Neural progenitor cell (in vitro differentiated cells): ENCODE measurements around the gene CAPN15. TPM values are rescaled to one million over a fixed set of nuclear protein-coding genes. Genes with fewer than 3 reads are reported as not detected.

Experiments used
- DNase-seq: peaks from one replicate; pipeline ENCODE4 v3.0.0-alpha.2; 2016; ENCODE audit warnings: low spot score
- H2AFZ ChIP-seq: fragments of 200-600 bp; sonication (generic); replicated peaks from 2 replicates; pipeline ENCODE4 v1.6.1; 2016; ENCODE audit warnings: antibody characterized with exemption
- H3F3A ChIP-seq: fragments of 200-600 bp; sonication (generic); 2 replicates; pipeline ENCODE4 v1.6.1; 2016; ENCODE audit warnings: antibody characterized with exemption, low read depth
- H3K27ac ChIP-seq: fragments of 200-600 bp; sonication (generic); 2 replicates; pipeline ENCODE4 v1.5.1; 2016; ENCODE audit warnings: mild to moderate bottlenecking
- H3K27me3 ChIP-seq: fragments of 200-600 bp; sonication (generic); 2 replicates; pipeline ENCODE4 v1.6.1; 2016; ENCODE audit warnings: mild to moderate bottlenecking, moderate library complexity
- H3K36me3 ChIP-seq: fragments of 200-600 bp; sonication (generic); 2 replicates; pipeline ENCODE4 v1.5.1; 2016
- H3K4me1 ChIP-seq: fragments of 200-600 bp; sonication (generic); 2 replicates; pipeline ENCODE4 v1.6.1; 2016; ENCODE audit warnings: mixed run types
- H3K4me2 ChIP-seq: fragments of 200-600 bp; sonication (generic); 2 replicates; pipeline ENCODE4 v1.6.1; 2016
- H3K4me3 ChIP-seq: fragments of 200-600 bp; sonication (generic); 2 replicates; pipeline ENCODE4 v1.5.1; 2016
- H3K79me2 ChIP-seq: fragments of 200-600 bp; sonication (generic); 2 replicates; pipeline ENCODE4 v1.6.1; 2016; ENCODE audit warnings: low read depth
- H3K9ac ChIP-seq: fragments of 200-600 bp; sonication (generic); 2 replicates; pipeline ENCODE4 v1.6.1; 2016
- H3K9me3 ChIP-seq: fragments of 200-600 bp; sonication (generic); 2 replicates; pipeline ENCODE4 v1.5.1; 2016; ENCODE audit warnings: low read depth
- H4K20me1 ChIP-seq: fragments of 200-600 bp; sonication (generic); 2 replicates; pipeline ENCODE4 v1.6.1; 2016; ENCODE audit warnings: low read depth
- H3K27ac Mint-ChIP-seq: 3 replicates; pipeline ENCODE4 v1.8.0; 2021; ENCODE audit warnings: mixed read lengths
- H3K27me3 Mint-ChIP-seq: 2 replicates; pipeline ENCODE4 v1.8.0; 2022; ENCODE audit warnings: low read depth, mild to moderate bottlenecking, inconsistent platforms, moderate library complexity, mixed read lengths; ENCODE audit not compliant: insufficient read depth
- H3K36me3 Mint-ChIP-seq: 3 replicates; pipeline ENCODE4 v1.8.0; 2021; ENCODE audit warnings: mixed read lengths
- H3K4me1 Mint-ChIP-seq: 3 replicates; pipeline ENCODE4 v1.8.0; 2021; ENCODE audit warnings: mixed read lengths
- H3K4me3 Mint-ChIP-seq: 3 replicates; pipeline ENCODE4 v1.8.0; 2021; ENCODE audit warnings: mild to moderate bottlenecking, moderate library complexity, mixed read lengths
- H3K9me3 Mint-ChIP-seq: 3 replicates; pipeline ENCODE4 v1.8.0; 2020; ENCODE audit warnings: mixed read lengths
- CTCF ChIP-seq: fragments of 200-600 bp; sonication (generic); IDR thresholded peaks from 2 replicates; pipeline ENCODE4 v1.5.1; 2017; ENCODE audit warnings: antibody characterized with exemption, mild to moderate bottlenecking
- EZH2 ChIP-seq: fragments of 200-600 bp; sonication (generic); IDR thresholded peaks from 2 replicates; pipeline ENCODE4 v1.6.1; 2017; ENCODE audit warnings: antibody characterized with exemption, mild to moderate bottlenecking, moderate library complexity
- EZH2phosphoT487 ChIP-seq: fragments of 200-600 bp; sonication (generic); IDR thresholded peaks from 2 replicates; pipeline ENCODE4 v1.6.1; 2017; ENCODE audit warnings: antibody characterized with exemption
- total RNA-seq: library from RNA; depleted of rRNA; stranded (reverse); fragments of >200 nt; gene quantifications from 2 replicates; pipeline ENCODE4 v1.2.3, GENCODE V29; 2015; ENCODE audit warnings: low replicate concordance

The CAPN15 gene
- total RNA-seq, 1 donor from 2014 or later = 6.8 TPM

DNA sequence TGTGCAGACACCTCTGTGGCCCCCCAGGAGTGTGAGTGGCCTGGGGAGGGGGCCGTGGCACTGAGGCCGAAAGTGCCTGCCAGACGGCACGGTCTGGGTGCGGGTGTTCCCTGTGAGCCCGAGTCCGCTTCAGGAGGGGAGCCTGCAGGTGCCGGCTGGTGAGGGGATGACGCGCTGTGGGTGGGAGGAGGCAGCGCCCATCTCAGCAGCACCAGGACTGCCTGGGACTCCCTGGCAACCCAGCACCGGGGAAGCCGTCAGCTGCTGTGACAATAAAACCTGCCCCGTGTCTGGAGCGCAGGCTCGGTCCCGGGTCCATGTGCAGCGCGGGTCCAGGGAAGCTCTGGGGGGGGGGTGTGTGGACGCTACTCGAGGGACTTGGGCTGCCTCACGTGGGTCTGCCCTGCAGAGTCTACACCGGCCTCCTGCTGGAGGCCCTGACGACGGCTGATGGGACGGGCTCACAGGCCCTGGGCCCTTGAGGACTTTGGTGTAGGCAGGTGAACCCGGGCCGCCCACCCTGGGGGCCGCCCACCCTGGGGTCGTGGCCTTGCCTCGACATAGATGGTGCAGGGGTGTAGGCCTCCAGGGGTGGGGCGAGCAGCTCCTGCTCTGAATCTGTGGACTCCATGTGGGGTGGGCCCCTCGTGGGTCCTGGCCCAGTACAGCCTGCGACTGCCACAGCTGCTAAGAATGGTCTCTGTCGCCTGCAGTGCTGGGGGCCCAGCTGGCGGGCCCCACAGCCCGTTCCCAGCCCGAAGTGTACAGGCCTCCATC, 56.5 kb downstream of the CAPN15 start:
- H3K27me3 ChIP-seq = peaks cover 37% of the 10 kb centered on the region
- H3K4me3 ChIP-seq = no peak overlapping the region
- peaks cover 2% of the 10 kb centered on the region for H3K4me1 ChIP-seq
- peaks cover 9% of the 10 kb centered on the region for H3K79me2 ChIP-seq
- TF ChIP-seq CTCF (no peak), EZH2phosphoT487 (no peak)
- H3K36me3 ChIP-seq = no peaks in the 10 kb centered on the region
- H4K20me1 ChIP-seq = peaks cover 55% of the 10 kb centered on the region
- no peaks in the 10 kb centered on the region for H3K36me3 Mint-ChIP-seq
- H3K27ac ChIP-seq = no peak overlapping the region
- peaks cover 6% of the 10 kb centered on the region for H3K27me3 Mint-ChIP-seq
- no peak overlapping the region for H2AFZ ChIP-seq
- H3K9me3 ChIP-seq = no peaks in the 10 kb centered on the region
- no peak overlapping the region for H3K27ac Mint-ChIP-seq
- no peak overlapping the region for H3K4me3 Mint-ChIP-seq
- H3K4me1 Mint-ChIP-seq = peaks cover 14% of the 10 kb centered on the region
- H3K9me3 Mint-ChIP-seq = no peaks in the 10 kb centered on the region
- no peak overlapping the region for H3K9ac ChIP-seq
- H3K4me2 ChIP-seq = peak overlapping the region; percentile 55
- DNase-seq = no peak
- peaks cover 30% of the 10 kb centered on the region for H3F3A ChIP-seq

DNA sequence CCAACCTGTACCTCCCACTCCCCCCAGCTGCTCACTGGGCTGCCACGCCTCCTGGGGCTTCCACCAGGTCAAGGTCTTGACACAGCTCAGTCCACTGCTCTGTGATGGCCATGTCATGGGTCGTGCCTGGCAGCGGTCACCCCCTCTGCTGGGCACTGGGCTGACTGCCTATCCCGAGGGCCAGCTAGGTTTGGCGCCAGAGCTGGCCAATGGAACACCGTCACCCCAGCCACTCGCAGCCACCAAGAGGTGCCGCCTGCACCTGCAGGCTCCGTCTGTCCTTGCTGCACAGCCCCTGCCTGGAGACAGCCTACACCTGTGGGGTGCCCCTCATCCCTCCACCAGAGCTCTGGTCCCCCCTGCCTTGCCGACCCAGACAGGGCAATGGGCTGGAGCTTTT, 57.8 kb downstream of the CAPN15 start:
- Mint-ChIP-seq H3K27ac (no peak overlapping the region), H3K9me3 (no peaks in the 10 kb centered on the region), H3K4me3 (peak overlapping the region; percentile 59), H3K36me3 (no peaks in the 10 kb centered on the region), H3K4me1 (peaks cover 14% of the 10 kb centered on the region), H3K27me3 (peaks cover 6% of the 10 kb centered on the region)
- Histone ChIP-seq H3K36me3 (no peaks in the 10 kb centered on the region), H3K27me3 (peaks cover 37% of the 10 kb centered on the region), H3K9me3 (no peaks in the 10 kb centered on the region), H3F3A (peaks cover 30% of the 10 kb centered on the region), H3K4me2 (no peak overlapping the region), H3K9ac (no peak overlapping the region), H3K27ac (no peak overlapping the region), H2AFZ (no peak overlapping the region), H3K79me2 (peaks cover 10% of the 10 kb centered on the region), H4K20me1 (peaks cover 53% of the 10 kb centered on the region), H3K4me1 (peaks cover 2% of the 10 kb centered on the region), H3K4me3 (no peak overlapping the region)
- TF ChIP-seq EZH2phosphoT487 (no peak), EZH2 (no peak), CTCF (peak; percentile 11)
- DNase-seq = peak; percentile 56

GRCh38 chr16:586047-586644, 58.6 kb downstream of the CAPN15 start:
- peaks cover 18% of the 10 kb centered on the region for H3K79me2 ChIP-seq
- H3K27me3 Mint-ChIP-seq = peaks cover 12% of the 10 kb centered on the region
- no peaks in the 10 kb centered on the region for H3K36me3 ChIP-seq
- peaks cover 21% of the 10 kb centered on the region for H3K4me1 Mint-ChIP-seq
- H3K27me3 ChIP-seq = peaks cover 44% of the 10 kb centered on the region
- no peak overlapping the region for H3K27ac ChIP-seq
- no peaks in the 10 kb centered on the region for H3K9me3 ChIP-seq
- no peak overlapping the region for H3K4me3 ChIP-seq
- no peak overlapping the region for H3K9ac ChIP-seq
- peaks cover 59% of the 10 kb centered on the region for H4K20me1 ChIP-seq
- H3F3A ChIP-seq = peaks cover 30% of the 10 kb centered on the region
- H3K9me3 Mint-ChIP-seq = no peaks in the 10 kb centered on the region
- H3K27ac Mint-ChIP-seq = no peak overlapping the region
- DNase-seq = no peak
- peaks cover 2% of the 10 kb centered on the region for H3K36me3 Mint-ChIP-seq
- peak overlapping the region; percentile 67 for H3K4me3 Mint-ChIP-seq
- H2AFZ ChIP-seq = no peak overlapping the region
- TF ChIP-seq CTCF = no peak
- TF ChIP-seq EZH2phosphoT487 = no peak
- TF ChIP-seq EZH2 = no peak
- no peak overlapping the region for H3K4me2 ChIP-seq
- peaks cover 6% of the 10 kb centered on the region for H3K4me1 ChIP-seq
